NCI-H69 (cell line): ENCODE measurements around the gene WIPF1.
A peak's percentile ranks its signal among the peaks of the same experiment; 100 is the strongest.
"Not testable (repeated sequence)": the region's sequence is repeated elsewhere in the genome, so short reads cannot be mapped to it uniquely, and the experiment has no call there.

Experiments used
- DNase-seq: peaks from one replicate; lab custom pipeline; 2025; lab: John Stamatoyannopoulos, UW

Gene WIPF1

DNA sequence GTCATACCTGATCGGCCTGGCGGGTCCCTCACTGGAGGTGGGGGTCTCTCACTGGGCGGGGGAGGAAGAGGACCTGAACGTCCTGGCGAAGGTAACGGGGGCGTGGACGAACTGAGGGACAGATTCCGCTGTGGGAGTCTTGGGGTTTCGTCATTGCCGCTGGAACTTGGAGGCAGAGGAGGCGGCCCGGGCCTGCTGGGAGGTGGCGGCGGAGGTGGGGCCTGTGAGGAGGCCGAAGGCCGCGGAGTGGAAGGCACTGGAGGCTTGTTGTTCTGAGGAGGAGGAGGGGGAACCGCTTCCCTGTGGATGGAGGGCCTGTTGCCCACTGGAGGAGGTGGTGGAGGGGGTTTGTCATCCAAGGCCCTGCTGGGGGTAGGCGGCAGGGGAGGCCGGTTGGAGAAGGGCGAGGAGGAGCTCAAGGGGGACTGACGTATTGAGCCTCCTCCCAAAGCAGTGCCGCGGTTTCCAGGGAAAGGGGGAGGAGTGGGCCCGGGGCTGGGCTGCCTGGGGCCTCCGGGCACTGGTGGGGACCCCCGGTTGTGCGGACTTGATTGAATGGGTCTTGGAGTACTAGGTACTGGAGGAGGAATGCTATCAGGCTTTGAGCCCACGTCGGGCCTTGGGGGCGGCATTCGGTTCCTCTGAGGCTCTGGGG, 25.8 kb downstream of the WIPF1 start:
- no peak for DNase-seq

DNA sequence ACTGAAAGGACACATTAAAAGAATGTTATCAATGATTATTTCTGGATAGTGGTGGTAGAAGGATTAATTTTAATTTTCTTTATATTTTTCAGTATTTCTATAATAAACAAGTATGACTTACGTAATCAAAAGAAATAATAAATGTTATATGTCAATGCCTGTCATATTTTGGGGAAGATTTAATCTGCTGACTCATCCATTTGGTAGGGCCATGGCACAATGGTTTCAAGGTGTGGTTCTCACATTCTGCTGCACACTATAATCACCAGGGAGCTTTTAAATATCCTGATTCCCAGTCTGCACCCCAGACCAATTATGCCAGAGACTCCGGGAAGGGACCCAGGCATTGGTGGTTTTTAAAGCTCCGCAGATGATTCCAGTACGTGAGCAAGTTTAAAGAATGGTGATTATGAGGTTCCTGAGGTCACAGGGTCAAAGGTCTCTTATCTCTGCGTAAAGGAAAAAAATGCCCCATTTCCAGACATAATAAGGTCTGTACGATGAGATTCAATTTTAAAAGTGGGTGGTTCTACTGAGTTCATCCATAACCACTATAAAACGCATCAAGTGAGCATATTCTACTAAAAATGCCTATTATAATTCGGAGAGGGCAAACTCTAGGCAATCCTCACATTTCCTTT, 27.2 kb downstream of the WIPF1 start:
- no peak for DNase-seq

DNA sequence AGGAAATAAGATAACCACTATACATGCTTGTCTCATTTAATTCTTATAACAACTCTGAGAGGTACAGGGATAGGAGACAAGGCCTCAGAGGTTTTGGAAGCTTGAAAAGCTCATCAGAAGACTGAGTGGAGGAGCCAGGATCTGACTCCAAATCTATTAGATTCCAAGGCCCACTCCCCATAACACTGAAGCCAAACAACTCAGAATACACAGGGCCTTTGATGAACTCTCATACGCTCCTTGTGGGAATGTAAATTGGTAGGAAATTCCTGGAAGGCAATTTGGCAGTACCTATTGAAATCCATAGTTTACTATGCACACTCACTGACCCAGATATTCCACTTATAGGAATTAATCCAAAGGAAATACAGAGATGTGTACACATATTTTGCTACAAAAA, 27.9 kb downstream of the WIPF1 start:
- DNase-seq, result no peak

DNA sequence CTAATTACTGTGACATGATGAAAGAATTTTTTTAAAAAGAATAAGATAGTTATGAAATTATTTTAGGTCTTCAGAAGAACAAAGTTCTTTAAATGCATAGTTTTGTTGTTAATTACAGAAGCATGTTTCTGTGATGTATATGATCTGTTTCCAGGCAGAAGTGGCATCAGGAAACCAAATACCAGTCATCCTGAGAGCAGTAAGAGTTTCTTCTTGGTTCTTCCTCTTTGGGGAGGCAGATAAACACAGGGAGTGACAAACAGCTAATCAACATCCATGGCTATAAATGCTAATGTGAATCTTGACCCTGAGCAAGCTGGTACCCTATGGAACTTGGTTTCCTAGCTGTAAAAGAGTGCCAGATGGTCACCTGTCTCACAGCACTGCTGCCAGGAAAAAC, 29.2 kb downstream of the WIPF1 start:
- DNase-seq, result peak; percentile 18

DNA sequence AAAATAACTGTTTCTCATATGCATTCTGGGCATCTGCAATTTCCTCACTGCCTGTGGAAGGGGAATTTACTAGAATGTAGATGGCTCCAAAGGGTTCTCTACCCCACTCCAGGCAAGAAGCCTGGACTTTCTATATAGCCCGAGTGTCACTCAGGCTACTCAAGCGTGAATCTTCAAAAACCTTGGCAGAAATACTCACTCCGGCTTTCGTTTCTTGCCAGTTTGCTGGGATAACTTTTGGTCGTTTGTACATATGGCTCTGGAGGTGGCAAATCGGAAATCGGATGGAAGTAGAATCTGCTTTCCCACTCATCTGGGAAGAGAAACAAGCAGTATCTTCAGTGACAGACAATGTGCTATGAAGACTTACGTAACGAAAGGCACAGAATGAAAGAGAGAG, 30.7 kb downstream of the WIPF1 start:
- DNase-seq, result no peak

DNA sequence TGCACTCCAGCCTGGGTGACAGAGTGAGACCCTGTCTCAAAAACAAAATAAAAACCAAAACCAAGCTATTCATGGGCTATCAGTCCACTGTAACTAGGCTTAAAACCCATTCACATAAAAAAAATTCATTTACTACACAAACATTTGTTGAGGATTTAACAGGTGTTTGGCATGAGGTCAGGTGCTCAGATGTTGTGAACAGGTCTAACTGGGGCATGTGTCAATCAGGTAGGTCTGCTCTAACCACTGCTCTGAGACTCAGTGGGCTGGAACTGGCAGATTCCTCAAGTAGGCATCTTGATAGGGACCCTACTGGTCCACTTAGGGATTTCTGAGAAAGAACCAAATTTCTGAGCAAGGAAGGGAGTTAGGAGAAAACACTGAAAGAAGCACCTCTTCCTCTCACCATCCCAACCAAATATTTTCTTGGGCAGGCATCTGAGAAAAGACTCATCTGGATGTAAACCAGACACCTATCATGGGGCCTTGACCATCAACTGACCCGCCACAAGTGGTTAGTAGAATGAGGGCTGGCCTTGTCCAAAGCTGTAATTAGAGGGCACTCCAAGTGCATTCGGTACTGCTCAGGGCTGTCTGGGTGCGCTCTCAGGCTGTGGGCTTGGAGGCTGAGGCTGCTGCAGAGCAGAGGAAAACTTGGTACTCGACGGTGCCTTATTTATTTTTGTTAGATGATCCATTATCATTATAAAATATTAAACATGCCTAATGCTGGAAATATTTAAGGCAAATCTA, 33.9 kb downstream of the WIPF1 start:
- no peak for DNase-seq

DNA sequence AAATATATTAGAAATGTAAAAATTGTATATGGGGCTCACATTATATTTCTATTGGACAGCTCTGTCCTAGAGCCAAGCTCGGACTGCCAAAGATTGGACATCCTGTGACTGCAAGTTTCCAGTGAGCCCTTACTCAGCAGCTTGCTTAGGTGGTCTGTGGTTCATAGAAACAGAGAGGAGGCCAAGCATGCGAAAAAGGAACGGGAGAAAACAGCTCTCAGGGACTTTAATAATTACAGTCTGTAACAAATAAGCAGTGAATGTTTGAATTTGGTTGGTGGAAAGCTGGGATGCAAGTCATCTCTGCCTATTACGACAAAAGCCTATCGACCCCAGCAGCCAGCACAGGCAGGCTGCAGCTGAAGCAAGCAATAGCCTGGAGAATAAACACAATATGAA, 35.6 kb downstream of the WIPF1 start:
- no peak for DNase-seq

DNA sequence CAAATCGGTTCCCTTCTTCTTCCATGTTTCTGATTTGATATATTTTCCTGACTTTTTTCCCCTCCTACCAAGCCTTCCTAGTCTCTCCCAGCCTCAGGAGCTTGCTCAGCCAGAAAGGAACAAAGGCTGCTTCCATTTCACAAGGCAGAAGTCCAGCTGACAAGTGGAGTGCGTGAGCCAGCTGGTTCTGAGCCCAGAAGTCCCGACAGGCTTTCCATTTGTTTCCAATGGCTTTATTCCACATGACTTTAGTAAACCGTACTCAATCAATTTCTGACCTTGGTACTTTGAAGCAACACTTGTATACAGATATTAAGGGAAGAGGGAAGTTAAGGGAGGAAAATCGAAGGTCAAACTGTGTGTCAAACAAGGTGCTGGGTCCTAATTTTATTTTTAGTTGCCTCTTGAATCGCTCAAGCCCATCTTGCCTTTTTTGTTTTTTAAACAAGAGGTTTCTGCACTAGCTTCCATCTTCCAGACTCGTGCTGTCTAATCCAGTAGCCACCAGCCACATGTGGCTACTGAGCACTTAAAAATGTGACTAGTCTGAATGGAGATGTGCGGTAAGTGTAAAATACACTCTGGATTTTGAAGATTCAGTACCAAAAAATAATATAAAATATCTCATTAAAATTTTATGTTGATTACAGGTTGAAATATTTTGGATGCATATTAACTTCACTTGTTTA, 36.2 kb downstream of the WIPF1 start:
- DNase-seq, result no peak

DNA sequence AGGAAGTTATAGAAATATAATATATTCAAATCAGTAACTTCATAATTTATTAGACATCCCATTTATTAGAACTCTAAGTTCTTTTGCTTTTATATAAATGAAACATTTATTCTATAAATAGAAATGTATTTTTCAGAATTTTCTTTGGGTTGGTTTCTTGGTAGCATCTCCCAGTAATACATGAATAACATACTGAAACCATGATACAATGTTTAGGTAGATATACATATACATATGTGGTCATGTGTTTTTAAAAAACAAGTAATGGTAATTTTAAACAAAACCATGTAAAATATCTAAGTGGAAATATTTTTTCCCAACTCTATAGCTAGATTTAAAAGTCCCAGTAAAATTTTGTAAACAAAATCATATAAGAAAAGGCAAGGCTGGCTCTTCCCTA, 36.9 kb downstream of the WIPF1 start:
- DNase-seq, result no peak

DNA sequence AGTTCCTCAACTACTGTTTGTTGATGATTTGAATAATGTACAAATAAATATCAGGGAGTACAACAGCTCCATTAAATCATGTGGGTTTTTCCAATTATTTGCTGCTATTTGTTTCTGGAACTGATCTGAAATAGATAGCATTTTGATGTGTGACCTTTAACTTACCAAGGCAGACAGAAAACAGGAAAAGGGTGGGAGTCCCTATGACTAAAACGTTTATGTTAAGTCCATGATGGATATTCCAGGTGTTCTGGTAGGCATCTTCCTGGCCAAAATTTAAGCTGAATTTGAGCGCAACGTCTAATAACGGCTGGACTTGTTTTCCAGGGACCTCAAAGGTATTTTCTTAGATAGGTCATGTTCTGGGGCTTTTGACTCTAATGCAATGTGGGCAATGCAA, 41.6 kb downstream of the WIPF1 start:
- no peak for DNase-seq

DNA sequence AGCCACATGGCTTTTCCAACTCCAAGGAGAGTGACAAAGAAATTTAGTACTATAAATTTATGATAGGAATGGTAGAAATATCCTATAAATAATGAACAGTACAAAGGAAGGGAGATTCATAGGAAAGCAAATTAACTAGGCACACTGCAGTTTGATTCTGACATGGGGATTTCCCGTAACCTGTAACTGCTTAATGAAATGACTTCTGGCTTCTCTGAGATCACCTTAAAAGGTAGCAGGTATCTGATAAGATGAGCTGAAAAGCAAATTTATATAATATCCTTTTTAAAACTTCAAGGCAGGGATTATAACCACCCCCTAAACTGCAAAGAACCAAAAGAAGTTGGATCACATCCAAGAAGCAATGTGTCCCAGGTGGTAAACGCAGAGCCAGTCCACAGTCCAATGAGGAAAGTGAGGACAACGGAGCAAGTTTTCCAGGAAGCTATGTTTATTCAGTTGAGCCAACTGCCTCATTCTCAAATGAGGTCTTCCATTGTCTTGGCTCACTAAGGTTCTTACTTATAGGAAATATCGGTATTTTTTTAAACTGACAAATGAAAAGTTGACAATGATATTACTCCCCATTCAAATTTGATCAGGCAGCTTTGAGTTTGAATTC, 43.0 kb downstream of the WIPF1 start:
- DNase-seq, result peak; percentile 5

DNA sequence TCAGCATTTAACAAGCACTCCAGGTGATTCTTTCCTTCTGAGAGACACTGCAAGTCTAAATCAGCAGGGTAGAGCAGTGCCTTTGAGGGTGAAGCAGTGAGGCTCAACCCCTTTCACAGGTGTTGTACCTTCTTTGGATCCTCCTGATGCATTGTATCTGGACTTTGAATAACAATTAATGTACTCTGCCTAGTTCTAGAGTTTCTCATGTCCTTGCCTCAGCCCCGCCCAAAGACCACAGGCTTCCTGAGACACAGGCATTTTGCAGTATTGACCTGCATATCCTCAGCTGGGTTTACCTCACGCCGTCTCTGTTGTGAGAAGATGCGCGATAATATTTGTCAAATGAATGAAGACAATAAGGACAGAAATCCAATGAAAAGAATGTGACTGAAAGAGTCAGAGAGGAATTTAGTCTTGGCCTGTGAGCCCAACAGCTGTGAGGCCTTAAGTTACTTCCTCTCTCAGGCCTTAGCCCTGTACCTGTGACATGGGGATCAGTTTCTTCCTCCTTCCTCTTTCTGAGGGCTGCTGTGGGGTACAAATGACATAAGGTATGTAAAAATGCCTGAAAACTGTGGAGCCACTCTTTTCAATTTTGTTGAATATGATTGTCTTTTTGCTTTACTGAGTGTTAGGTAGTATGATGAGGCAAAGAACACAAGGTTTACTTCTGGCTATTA, 43.7 kb downstream of the WIPF1 start:
- no peak for DNase-seq

DNA sequence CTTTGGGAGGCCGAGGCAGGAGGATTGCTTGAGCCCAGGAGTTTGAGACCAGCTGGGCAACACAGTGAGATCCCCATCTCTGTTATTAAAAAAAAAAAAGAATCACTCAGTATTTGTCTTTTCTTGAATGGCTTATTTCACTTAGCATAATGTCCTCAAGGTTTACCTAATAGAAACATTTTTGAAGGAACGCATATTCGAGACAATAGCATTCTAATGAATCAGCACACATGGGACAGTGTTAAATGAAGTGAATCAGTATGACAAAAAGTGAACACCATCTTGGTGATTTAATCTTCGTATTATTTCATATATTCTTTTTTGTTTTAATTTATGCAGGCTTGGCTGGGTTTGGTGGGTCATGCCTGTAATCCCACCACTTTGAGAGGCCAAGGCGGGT, 44.7 kb downstream of the WIPF1 start:
- no peak for DNase-seq

DNA sequence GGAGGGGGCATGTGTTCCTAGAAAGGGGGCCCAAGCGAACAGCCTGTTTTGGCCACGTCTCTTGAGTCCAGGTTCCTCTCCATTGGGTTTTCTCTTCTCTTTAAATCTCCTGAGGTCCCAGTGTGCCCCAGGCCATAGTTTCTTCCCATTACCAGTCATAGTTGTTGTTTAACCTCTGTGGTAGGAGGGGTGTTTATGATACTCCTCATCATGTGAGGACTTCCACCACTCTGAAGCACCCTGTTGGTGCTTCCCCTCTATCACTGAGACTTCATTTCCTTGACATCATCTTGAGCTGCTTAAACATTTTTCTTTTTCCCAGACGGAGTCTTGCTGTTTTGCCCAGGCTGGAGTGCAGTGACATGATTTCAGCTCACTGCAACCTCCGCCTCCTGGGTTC, 45.9 kb downstream of the WIPF1 start:
- DNase-seq, result no peak

DNA sequence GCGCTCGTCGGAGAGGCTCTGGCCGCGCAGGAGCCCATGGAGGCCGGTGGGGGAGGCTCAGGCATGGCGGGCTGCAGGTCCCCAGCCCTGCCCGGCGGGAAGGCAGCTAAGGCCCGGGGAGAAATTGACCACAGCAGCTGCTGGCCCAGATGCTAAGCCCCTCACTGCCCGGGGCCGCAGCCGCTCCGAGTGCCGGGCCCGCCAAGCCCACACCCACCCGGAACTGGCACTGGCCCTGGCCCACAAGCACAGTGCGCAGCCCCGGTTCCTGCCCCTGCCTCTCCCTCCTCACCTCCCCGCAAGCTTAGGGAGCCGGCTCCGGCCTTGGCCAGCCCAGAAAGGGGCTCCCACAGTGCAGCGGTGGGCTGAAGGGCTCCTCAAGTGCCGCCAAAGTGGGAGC, 49.0 kb downstream of the WIPF1 start:
- DNase-seq, result not testable (repeated sequence)

DNA sequence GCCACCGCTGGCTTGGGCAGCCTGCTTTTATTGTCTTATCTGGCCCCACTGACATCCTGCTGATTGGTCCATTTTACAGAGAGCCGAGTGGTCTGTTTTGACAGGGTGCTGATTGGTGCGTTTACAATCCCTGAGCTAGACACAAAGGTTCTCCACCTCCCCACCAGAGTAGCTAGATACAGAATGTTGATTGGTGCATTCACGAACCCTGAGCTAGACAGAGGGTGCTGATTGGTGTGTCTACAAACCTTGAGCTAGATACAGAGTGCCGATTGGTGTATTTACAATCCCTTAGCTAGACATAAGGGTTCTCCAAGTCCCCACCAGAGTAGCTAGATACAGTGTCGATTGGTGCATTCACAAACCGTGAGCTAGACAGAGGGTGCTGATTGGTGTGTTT, 49.6 kb downstream of the WIPF1 start:
- not testable (repeated sequence) for DNase-seq

DNA sequence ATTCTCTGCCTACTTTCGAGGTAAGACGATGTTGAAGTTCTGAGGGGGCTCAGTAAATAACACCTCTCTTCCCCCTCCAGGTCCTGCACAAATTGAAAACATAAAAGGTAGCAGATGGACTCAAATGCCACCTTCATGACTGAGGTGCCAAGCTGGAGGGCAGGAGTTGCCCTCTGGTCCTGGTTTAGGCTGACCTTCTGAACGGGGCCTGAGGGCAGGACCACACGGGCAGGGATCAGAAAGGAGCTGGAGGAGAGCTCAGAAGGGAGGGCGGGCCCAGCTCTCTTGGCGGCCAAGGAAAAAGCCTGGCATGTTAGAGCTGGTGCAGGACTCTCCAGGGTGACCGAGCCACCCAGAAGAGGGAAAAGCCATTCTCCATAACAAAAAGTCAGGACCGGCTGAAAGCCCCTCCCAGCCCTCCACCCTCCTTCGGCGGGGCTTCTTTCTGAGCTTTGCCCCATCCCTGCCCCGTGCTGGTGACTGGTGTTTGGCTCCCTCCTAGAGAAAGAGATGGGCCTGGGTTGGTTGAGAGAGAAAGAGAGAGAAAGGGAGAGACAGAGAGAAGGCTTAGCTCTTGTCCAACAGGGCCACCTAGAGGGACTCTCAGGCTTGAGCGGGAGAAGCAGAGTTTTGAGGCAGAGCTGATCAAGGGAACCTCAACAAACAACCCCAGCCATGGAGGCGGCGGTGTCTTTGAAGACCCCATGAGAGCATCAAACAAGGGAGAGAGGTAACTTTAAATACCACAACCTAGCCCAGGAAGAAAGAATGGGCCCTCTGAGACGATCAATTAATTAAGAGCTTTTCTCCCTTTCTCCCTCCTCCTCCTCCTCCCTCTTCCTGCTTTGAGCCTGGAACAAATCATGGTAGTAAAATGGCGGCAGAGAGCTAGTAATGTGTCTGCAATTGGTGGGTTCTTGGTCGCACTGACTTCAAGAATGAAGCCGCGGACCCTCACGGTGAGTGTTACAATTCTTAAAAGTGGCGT, 50.8 kb downstream of the WIPF1 start:
- peak; percentile 53 for DNase-seq

DNA sequence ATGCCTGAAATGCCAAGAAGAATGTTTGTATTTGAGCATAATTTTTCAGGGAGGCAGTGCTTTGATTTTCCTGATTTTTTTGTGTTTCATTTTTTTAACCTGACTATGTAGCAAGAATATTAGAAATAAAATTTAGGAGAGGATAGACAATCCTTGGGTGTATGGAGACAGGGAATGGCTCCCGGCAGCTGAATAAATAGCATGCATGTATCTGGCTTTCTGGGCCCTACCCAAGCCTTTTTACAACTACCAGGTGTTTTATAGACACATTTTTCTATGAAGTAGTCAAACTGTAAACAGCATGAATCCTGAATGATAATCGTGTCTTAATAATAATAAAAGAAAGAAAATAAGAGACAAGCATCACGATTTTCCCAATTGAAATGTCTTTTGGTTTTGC, 52.4 kb downstream of the WIPF1 start:
- no peak for DNase-seq

DNA sequence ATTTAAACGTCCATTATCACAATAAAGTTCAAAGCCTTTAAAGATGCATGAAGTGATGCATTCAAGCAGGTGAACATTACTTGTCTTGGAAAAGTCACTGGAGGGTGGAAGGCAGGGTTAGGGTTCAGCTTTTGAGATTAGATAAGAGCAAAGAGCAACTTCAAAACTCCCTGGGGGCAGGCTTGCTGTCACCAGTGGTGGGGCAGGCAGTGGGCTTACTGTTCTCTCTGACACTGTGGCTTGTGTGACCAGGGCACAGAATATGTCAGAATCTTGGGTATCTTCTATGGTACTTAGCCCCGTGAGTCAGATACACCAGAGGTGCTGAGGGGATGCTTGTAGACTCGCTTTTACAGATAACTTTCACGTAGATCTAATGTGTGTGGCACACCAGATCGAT, 52.8 kb downstream of the WIPF1 start:
- no peak for DNase-seq

DNA sequence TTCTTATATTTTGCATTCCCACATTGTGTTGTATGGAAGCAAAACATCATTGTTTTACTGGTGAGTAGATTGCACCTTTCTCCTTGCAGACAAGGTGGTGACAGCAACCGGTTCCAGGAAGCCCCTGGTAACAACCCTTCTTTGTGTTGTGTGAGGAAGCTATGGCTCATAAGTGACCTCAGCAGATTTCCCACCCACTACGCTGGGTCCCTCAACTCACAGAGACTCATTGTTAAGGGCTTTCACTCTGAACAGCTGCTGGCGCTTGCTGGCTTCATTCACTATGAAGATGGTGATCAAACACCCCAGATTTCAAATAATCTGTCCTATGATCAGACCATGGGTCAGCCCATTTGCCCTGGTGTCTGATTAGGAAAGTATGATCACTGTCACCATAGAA, 53.4 kb downstream of the WIPF1 start:
- no peak for DNase-seq

DNA sequence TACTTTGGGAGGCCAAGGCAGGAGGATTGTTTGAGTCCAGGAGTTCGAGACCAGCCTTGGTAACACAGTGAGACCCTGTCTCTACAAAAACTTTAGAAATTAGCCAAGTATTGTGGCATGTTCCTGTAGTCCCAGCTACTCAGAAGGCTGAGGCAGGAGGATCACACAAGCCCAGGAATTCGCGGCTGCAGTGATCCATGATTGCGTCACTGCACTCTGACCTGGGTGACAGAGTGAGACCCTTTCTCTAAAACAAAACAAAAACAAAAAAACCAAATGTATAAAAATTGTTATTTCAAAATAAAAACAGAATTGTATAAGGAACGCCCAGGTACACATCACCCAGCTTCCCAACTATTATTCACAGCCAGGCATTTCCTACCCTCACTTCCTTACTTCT, 56.7 kb downstream of the WIPF1 start:
- DNase-seq, result no peak
